HG02678 (cell line): ENCODE data around the gene F3.
"Not testable (repeated sequence)": the region's sequence is repeated elsewhere in the genome, so short reads cannot be mapped to it uniquely, and the experiment has no call there.

Experiments
- ATAC-seq: cut with Tn5 transposase; IDR thresholded peaks from one replicate; pipeline ENCODE4 v1.9.1; 2021; ENCODE audit warnings: mild to moderate bottlenecking, moderate library complexity; ENCODE audit not compliant: unreplicated experiment

F3 gene

GRCh38 chr1:94541246-94542087 is at the start of gene F3:
TSS of gene F3 (minus strand) at chr1:94541759. CDS start at chr1:94541636, 123 bp downstream.
- ATAC-seq: peak; percentile 83

- no peak for ATAC-seq
Measured at GRCh38 chr1:94590203-94591137, 48.9 kb upstream of the F3 start.

GRCh38 chr1:94589728-94590127 is 48.2 kb upstream of the F3 start:
- no peak for ATAC-seq

GRCh38 chr1:94582565-94582964 is 41.0 kb upstream of the F3 start:
- no peak for ATAC-seq

DNA sequence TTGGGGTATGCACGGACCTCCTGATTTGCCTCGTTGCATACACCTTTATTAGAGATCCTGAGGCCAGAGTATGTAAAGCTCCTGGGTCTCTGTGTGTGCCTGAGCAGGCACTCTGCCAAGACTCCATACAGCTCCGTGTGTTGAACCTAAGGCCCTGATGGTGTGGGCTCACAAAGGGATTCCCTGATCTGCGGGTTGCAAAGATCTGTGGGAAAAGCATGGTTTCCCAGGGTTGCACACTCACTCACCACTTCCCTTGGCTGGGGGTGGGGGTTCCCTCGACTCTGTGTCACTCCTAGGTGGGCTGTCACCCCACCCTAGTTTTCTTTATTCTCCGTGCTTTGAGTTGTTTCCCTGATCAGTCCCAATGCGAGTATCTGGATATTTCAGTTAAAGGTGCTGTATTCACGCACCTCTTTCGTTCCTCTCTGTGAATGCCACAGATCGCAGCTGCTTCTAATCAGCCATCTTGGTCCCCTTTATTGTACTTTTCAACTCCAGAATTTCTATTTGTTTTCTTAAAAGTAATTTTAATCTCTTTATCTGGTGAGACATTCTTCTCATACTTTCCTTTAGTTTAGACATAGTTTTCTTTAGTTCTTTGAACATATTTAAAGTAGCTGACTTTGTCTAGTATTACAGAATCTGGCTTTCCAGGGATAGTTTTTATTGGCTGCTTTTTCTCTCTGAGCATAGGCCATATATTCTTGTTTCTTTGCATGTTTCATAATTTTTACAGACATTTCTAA is 39.0 kb upstream of the F3 start:
- no peak for ATAC-seq

DNA sequence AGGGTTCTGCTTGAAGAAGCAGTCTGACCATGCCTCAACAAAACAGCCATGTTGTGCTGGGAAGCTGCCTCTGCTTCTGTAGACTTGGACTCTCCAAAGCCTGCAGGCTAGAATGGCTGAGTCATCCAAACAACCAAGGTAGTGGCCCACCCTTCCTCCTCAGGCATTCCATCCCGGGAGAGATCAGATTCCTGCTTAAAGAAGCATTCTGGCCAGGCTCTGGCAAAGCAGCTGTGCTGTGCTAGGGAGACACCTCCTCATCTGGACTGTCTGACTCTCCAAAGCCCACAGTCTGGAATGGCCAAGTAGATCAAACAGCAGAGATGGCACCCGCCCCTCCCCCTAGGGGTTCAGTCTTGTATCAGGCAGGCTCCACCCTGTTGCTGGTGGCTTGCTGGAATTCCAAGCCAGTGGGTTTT is 38.3 kb upstream of the F3 start:
- no peak for ATAC-seq

DNA sequence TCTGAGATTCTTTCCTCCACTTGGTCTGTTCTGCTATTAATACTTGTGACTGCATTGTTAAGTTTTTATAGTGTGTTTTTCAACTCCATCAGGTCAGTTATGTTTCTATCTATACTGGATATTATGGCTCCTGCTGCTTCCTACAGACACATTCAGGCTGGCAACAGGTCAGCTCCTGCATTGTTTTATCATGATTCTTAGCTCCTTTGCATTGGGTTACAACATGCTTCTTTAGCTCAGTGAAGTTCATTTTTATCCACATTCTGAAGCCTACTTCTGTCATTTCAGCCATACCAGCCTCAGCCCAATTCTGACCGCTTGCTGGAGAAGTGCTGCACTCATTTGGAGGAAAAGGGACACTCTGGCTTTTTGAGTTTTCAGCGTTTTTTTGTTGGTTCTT is 37.3 kb upstream of the F3 start:
- no peak for ATAC-seq

DNA sequence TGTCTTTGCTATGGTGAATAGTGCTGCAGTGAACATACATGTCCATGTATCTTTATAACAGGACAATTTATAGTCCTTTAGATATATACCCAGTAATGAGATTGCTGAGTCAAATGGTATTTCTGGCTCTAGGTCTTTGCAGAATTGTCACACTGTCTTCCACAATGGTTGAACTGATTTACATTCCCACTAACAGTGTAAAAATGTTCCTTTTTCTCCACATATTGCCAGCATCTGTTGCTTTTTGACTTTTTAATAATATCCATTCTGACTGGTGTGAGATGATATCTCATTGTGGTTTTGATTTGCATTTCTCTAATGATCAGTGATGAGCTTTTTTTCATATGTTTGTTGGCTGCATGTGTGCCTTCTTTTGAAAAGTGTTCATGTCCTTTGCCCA is 32.4 kb upstream of the F3 start:
- ATAC-seq: not testable (repeated sequence)

DNA sequence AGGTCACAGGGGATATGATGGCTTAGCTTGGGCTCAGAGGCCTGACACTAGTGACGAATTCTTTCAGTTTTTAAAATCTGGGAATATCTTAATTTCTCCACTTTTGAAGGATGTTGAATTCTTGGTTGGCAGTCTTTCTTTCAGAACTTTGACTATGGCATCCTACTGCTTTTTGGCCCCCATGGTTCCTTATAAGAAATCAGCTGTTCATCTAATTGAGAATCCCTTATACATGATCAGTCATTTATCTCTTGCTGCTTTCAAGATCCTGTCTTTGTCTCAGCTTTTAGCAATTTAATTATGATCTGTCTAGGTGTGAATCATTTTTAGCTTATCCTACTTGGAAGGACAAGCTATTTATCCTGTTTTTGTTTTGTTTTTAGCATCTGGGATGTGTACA is 31.2 kb upstream of the F3 start:
- ATAC-seq: no peak

DNA sequence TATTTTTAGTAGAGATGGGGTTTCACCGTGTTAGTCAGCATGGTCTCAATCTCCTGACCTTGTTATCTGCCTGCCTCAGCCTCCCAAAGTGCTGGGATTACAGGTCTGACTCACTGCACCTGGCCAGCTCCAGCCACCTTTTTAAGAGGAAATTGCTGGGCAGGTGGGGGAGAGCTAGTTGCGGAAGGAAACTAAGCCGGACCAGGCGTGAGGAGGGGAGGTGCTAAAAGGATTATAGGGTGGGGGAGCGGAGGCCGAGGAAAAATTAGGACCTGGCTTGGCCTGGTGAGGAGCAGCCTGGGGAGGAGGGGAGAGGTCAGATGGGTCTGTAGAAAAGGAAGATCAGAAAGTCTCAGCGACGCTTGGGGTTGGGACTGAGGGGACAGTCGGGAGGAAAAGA is 29.4 kb upstream of the F3 start:
- not testable (repeated sequence) for ATAC-seq

DNA sequence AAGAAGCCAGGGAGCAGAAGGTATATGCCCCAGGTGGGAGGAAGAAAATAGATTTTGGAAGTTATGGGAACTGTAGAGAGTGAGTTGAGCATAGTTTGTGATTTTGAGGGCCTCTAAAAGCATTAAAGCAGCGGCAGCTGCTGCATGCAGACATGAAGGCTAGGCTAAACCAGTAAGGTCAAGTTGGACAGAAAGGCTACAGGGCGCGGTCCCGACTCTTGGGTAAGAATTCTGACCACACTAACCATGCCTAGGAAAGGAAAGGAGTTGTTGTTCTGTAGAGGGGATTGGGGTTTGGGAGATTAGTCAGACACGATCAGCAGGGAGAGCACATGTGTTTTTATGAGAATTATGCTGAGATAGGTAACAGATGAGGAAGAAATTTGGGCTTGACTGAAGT is 27.2 kb upstream of the F3 start:
- not testable (repeated sequence) for ATAC-seq

DNA sequence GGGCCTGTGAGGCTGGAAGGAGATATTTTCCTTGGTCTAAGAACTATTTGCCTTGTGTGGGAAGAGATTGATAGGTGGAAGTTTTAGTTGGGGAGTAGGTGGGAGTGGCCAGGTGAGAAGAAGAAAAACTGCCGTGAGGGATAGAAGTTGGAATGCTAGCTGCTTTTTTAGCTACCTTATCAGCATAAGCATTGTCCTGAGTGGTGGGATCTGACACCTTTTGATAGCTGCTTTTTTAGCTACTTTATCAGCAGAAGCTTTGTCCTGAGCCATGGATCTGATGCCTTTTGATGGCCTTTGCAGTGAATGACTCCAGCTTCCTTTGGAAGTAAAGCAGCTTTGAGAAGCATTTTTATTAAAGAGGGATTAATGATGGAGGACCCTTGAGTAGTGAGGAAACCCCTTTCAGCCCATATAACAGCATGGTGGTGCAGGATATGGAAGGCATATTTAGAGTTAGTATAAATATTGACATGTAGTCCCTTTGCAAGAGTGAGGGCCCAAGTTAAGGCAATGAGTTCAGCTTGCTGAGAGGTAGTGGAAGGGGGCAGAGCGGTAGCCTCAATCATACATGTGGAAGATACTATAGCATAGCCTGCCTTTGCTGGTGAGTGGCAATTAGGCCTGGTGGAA is 26.5 kb upstream of the F3 start:
- not testable (repeated sequence) for ATAC-seq

DNA sequence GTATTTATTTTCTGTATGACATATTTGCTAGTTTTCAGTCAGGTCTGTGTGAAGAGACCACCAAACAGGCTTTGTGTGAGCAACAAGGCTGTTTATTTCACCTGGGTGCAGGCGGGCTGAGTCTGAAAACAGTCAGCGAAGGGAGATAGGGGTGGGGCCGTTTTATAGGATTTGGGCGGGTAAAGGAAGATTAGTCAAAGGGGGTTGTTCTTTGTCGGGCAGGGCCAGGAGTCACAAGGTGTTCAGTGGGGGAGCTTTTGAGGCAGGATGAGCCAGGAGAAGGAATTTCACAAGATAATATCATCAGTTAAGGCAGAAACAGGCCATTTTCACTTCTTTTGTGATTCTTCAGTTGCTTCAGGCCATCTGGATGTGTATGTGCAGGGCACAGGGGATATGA is 24.9 kb upstream of the F3 start:
- not testable (repeated sequence) for ATAC-seq

GRCh38 chr1:94565901-94566300 is 24.3 kb upstream of the F3 start:
- ATAC-seq: no peak

GRCh38 chr1:94562519-94563260 is 21.1 kb upstream of the F3 start:
- ATAC-seq: no peak

- no peak for ATAC-seq
Measured at GRCh38 chr1:94560333-94560732, 18.8 kb upstream of the F3 start.

- no peak for ATAC-seq
Measured at GRCh38 chr1:94559921-94560320, 18.4 kb upstream of the F3 start.

DNA sequence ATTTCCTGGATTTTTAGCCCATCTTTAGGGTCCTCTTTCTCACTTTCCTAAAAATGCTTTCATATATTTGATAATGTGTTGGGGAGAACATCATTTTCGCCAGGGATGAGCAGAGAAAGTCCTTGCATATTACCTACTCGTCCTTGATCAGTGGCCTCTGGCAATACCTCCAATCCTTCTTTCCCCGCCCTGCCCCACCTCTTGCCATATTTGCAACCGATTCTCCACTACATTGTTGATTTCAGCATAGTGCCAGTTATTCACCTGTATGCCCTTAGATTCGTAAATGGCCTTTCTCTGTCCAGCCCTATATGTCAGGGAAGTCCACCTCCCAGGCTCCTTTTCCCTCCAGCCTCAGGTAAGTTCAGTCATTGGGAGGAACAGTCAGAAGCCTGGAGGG is 13.5 kb upstream of the F3 start:
- ATAC-seq: no peak

DNA sequence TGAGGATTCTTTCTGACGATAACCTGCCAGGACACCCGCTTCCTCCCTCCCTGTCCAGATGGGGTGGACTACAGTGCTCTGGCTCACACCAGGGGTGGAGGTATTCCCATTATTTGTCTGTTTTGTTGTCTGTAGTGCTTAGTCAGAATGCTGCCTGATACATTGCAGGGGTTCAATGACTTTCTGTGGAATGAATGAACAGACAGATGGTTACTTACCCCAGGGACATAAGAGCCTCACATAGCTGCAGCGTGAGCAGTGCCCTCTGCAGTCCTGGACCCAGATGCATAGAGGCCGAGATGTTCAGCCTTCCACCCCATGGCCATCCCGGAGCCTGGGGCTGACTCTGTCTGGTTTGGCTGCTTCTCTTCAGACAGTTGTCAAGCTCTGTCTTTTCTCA is 13.0 kb upstream of the F3 start:
- no peak for ATAC-seq

GRCh38 chr1:94553931-94554330 is 12.4 kb upstream of the F3 start:
- ATAC-seq: no peak
